ENCODE results near the gene SAMD4B. TPM values are rescaled to one million over a fixed set of nuclear protein-coding genes. Genes with fewer than 3 reads are reported as not detected.

The SAMD4B gene
- total RNA-seq, 2 experiments from 2014 or later = 65.0 to 66.9 TPM

GRCh38 chr19:39301562-39301961 is 40.7 kb upstream of the SAMD4B start:
- DNase-seq (no peak), ATAC-seq (ENCODE audit: poor library complexity) (no peak)
- Mint-ChIP-seq H3K27me3 (no peaks in the 10 kb centered on the region), H3K9me3 (no peaks in the 10 kb centered on the region), H3K27ac (no peak overlapping the region), H3K36me3 (ENCODE audit: low read depth) (peaks cover 2% of the 10 kb centered on the region), H3K4me3 (no peak overlapping the region), H3K4me1 (ENCODE audit: low read depth) (peaks cover 14% of the 10 kb centered on the region)
- TF ChIP-seq, protein P1, sequence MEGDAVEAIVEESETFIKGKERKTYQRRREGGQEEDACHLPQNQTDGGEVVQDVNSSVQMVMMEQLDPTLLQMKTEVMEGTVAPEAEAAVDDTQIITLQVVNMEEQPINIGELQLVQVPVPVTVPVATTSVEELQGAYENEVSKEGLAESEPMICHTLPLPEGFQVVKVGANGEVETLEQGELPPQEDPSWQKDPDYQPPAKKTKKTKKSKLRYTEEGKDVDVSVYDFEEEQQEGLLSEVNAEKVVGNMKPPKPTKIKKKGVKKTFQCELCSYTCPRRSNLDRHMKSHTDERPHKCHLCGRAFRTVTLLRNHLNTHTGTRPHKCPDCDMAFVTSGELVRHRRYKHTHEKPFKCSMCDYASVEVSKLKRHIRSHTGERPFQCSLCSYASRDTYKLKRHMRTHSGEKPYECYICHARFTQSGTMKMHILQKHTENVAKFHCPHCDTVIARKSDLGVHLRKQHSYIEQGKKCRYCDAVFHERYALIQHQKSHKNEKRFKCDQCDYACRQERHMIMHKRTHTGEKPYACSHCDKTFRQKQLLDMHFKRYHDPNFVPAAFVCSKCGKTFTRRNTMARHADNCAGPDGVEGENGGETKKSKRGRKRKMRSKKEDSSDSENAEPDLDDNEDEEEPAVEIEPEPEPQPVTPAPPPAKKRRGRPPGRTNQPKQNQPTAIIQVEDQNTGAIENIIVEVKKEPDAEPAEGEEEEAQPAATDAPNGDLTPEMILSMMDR (IDR thresholded peaks at IDR 0.05) = no peak
- Histone ChIP-seq H3K36me3 (ENCODE audit: insufficient read depth, low read length) (no peaks in the 10 kb centered on the region), H3K9me3 (ENCODE audit: control insufficient read depth in 1 of 2, insufficient read depth in 1 of 2, low read length in 2 of 2) (no peaks in the 10 kb centered on the region), H3K27ac (ENCODE audit: low read depth in 1 of 2, low read length in 2 of 2) (no peak overlapping the region), H3K4me1 (ENCODE audit: insufficient read depth, low read length) (peaks cover 25% of the 10 kb centered on the region), H3K4me3 (ENCODE audit: low read length) (no peak overlapping the region), H3K27me3 (ENCODE audit: control insufficient read depth in 1 of 2, insufficient read depth in 2 of 2, low read length in 2 of 2) (no peaks in the 10 kb centered on the region)
- intact Hi-C loops (cut with DNase I, micrococcal nuclease) = no loop called here
- ChIA-PET POLR2A (no interaction called here), CTCF (interaction anchor here (1.0 kb wide), 1 partner anchor 10 kb away, joined by 3 read pairs; no protein-coding TSS in a partner anchor)

GRCh38 chr19:39303373-39304184 is 38.6 kb upstream of the SAMD4B start:
- Histone ChIP-seq H3K4me3 (ENCODE audit: low read length) (no peak overlapping the region), H3K9me3 (ENCODE audit: control insufficient read depth in 1 of 2, insufficient read depth in 1 of 2, low read length in 2 of 2) (no peaks in the 10 kb centered on the region), H3K27ac (ENCODE audit: low read depth in 1 of 2, low read length in 2 of 2) (no peak overlapping the region), H3K36me3 (ENCODE audit: insufficient read depth, low read length) (no peaks in the 10 kb centered on the region), H3K4me1 (ENCODE audit: insufficient read depth, low read length) (peaks cover 12% of the 10 kb centered on the region), H3K27me3 (ENCODE audit: control insufficient read depth in 1 of 2, insufficient read depth in 2 of 2, low read length in 2 of 2) (no peaks in the 10 kb centered on the region)
- ChIA-PET CTCF (no interaction called here), POLR2A (no interaction called here)
- TF ChIP-seq, protein P1 (IDR thresholded peaks at IDR 0.05) = no peak
- no peak for ATAC-seq (ENCODE audit: poor library complexity)
- no peak for DNase-seq
- Mint-ChIP-seq H3K36me3 (ENCODE audit: low read depth) (peaks cover 8% of the 10 kb centered on the region), H3K27me3 (no peaks in the 10 kb centered on the region), H3K4me1 (ENCODE audit: low read depth) (peaks cover 2% of the 10 kb centered on the region), H3K9me3 (no peaks in the 10 kb centered on the region), H3K27ac (no peak overlapping the region), H3K4me3 (no peak overlapping the region)
- intact Hi-C loops (cut with DNase I, micrococcal nuclease) = no loop called here

DNA sequence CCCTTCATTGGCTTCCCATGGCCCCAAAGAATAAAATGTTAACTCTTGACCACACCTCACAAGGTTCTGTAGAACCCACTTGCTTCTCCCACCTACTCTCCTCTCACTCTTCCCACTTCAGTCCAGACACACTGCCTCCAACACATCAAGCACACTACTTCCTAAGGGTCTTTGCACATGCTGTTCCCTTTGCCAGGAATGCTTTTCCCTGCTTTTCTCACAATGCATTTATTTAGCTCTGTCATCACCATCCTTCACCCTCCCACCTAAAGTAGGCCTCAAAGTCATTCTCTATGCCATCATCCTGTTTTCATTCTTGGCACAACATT is 38.1 kb upstream of the SAMD4B start:
- ChIA-PET POLR2A (no interaction called here), CTCF (no interaction called here)
- H3K4me1 Mint-ChIP-seq (ENCODE audit: low read depth) = no peaks in the 10 kb centered on the region
- TF ChIP-seq, protein P1 (IDR thresholded peaks at IDR 0.05) = no peak
- H3K4me3 Mint-ChIP-seq = no peak overlapping the region
- Histone ChIP-seq H3K9me3 (ENCODE audit: control insufficient read depth in 1 of 2, insufficient read depth in 1 of 2, low read length in 2 of 2) (no peaks in the 10 kb centered on the region), H3K36me3 (ENCODE audit: insufficient read depth, low read length) (no peaks in the 10 kb centered on the region), H3K27me3 (ENCODE audit: control insufficient read depth in 1 of 2, insufficient read depth in 2 of 2, low read length in 2 of 2) (no peaks in the 10 kb centered on the region), H3K4me3 (ENCODE audit: low read length) (no peak overlapping the region), H3K4me1 (ENCODE audit: insufficient read depth, low read length) (peaks cover 7% of the 10 kb centered on the region), H3K27ac (ENCODE audit: low read depth in 1 of 2, low read length in 2 of 2) (no peak overlapping the region)
- H3K27ac Mint-ChIP-seq = no peak overlapping the region
- no peaks in the 10 kb centered on the region for H3K27me3 Mint-ChIP-seq
- H3K36me3 Mint-ChIP-seq (ENCODE audit: low read depth) = peaks cover 14% of the 10 kb centered on the region
- ATAC-seq (ENCODE audit: poor library complexity) (no peak), DNase-seq (no peak)
- H3K9me3 Mint-ChIP-seq = no peaks in the 10 kb centered on the region
- intact Hi-C loops (cut with DNase I, micrococcal nuclease) = no loop called here
